Measurements from ENCODE around the gene ADAMTS17.

Gene ADAMTS17

GRCh38 chr15:100019601-100020000 lies 322.2 kb downstream of the ADAMTS17 start:
- no peak for DNase-seq (ENCODE audit: low read depth)

- no peak for DNase-seq (ENCODE audit: low read depth)
These were observed 323.6 kb downstream of the ADAMTS17 start for GRCh38 chr15:100018191-100018590.

GRCh38 chr15:100017140-100017539 lies 324.6 kb downstream of the ADAMTS17 start:
- DNase-seq (ENCODE audit: low read depth) = no peak

- no peak for DNase-seq (ENCODE audit: low read depth)
These were observed 325.1 kb downstream of the ADAMTS17 start for GRCh38 chr15:100016632-100017031.

- no peak for DNase-seq (ENCODE audit: low read depth)
These were observed 330.5 kb downstream of the ADAMTS17 start for GRCh38 chr15:100011235-100011634.

- no peak for DNase-seq (ENCODE audit: low read depth)
These were observed 332.4 kb downstream of the ADAMTS17 start for GRCh38 chr15:100009372-100009771.

GRCh38 chr15:100008258-100008657 lies 333.5 kb downstream of the ADAMTS17 start:
- DNase-seq (ENCODE audit: low read depth) = no peak

- DNase-seq (ENCODE audit: low read depth) = no peak
These were observed 334.2 kb downstream of the ADAMTS17 start for GRCh38 chr15:100007609-100008008.

GRCh38 chr15:100005715-100006114 lies 336.1 kb downstream of the ADAMTS17 start:
- no peak for DNase-seq (ENCODE audit: low read depth)

- no peak for DNase-seq (ENCODE audit: low read depth)
These were observed 336.8 kb downstream of the ADAMTS17 start for GRCh38 chr15:100005013-100005412.

- DNase-seq (ENCODE audit: low read depth) = no peak
These were observed 338.8 kb downstream of the ADAMTS17 start for GRCh38 chr15:100002787-100003536.

- no peak for DNase-seq (ENCODE audit: low read depth)
These were observed 339.6 kb downstream of the ADAMTS17 start for GRCh38 chr15:100002086-100002620.

- no peak for DNase-seq (ENCODE audit: low read depth)
These were observed 340.4 kb downstream of the ADAMTS17 start for GRCh38 chr15:100001405-100001804.

GRCh38 chr15:99999282-100000070 lies 342.3 kb downstream of the ADAMTS17 start:
- no peak for DNase-seq (ENCODE audit: low read depth)

GRCh38 chr15:99998661-99999101 lies 343.1 kb downstream of the ADAMTS17 start:
- no peak for DNase-seq (ENCODE audit: low read depth)

GRCh38 chr15:99997112-99997651 lies 344.6 kb downstream of the ADAMTS17 start:
- no peak for DNase-seq (ENCODE audit: low read depth)

GRCh38 chr15:99996660-99997059 lies 345.1 kb downstream of the ADAMTS17 start:
- no peak for DNase-seq (ENCODE audit: low read depth)

GRCh38 chr15:99995543-99995942 lies 346.2 kb downstream of the ADAMTS17 start:
- no peak for DNase-seq (ENCODE audit: low read depth)

- no peak for DNase-seq (ENCODE audit: low read depth)
These were observed 346.9 kb downstream of the ADAMTS17 start for GRCh38 chr15:99994849-99995248.

- no peak for DNase-seq (ENCODE audit: low read depth)
These were observed 348.1 kb downstream of the ADAMTS17 start for GRCh38 chr15:99993681-99994131.

- no peak for DNase-seq (ENCODE audit: low read depth)
These were observed 348.5 kb downstream of the ADAMTS17 start for GRCh38 chr15:99993262-99993661.

GRCh38 chr15:99992611-99993231 lies 349.1 kb downstream of the ADAMTS17 start:
- DNase-seq (ENCODE audit: low read depth) = no peak
